OCI-LY7 (cell line): ENCODE results near the gene TNFAIP8L1.

ENCODE experiments used
- EZH2phosphoT487 ChIP-seq: fragments of 200-600 bp; sonication (generic); IDR thresholded peaks from 2 replicates; pipeline ENCODE4 v1.6.1; 2018; ENCODE audit warnings: low read depth, borderline replicate concordance, mild to moderate bottlenecking, mixed run types, antibody characterized with exemption, low read length, moderate library complexity, mixed read lengths
- TF ChIP-seq, protein P1 (sequence below): fragments of 200-600 bp; sonication (generic); conservative IDR thresholded peaks from 2 replicates; pipeline ENCODE4 v1.5.1; 2014; ENCODE audit warnings: mild to moderate bottlenecking, antibody characterized with exemption, low read length, moderate library complexity, mixed read lengths

DNA sequence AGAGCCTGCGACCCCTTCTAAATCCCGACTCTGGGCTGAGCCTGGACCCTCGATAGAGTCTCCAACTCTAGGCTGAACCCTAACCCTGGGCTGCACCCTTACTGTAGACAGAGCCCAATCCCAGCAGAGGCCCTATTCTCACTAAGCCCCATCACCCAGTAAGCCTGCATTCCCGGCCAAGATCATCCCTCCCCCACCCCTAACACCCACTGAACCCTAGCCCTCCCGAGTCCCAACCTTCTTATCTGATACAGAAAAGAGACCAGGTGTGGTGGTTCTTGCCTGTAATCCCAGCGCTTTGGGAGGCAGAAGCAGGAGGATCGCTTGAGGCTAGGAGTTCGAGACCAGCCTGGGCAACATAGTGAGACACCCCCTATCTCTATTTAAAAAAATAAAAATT lies 2.6 kb upstream of the TNFAIP8L1 start:
- TF ChIP-seq, protein P1, sequence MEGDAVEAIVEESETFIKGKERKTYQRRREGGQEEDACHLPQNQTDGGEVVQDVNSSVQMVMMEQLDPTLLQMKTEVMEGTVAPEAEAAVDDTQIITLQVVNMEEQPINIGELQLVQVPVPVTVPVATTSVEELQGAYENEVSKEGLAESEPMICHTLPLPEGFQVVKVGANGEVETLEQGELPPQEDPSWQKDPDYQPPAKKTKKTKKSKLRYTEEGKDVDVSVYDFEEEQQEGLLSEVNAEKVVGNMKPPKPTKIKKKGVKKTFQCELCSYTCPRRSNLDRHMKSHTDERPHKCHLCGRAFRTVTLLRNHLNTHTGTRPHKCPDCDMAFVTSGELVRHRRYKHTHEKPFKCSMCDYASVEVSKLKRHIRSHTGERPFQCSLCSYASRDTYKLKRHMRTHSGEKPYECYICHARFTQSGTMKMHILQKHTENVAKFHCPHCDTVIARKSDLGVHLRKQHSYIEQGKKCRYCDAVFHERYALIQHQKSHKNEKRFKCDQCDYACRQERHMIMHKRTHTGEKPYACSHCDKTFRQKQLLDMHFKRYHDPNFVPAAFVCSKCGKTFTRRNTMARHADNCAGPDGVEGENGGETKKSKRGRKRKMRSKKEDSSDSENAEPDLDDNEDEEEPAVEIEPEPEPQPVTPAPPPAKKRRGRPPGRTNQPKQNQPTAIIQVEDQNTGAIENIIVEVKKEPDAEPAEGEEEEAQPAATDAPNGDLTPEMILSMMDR: no peak
- no peak for TF ChIP-seq EZH2phosphoT487
